K562 (cell line): Measurements from ENCODE around the gene SLC2A4RG. TPM values are rescaled to one million over a fixed set of nuclear protein-coding genes. Genes with fewer than 3 reads are reported as not detected.
A peak's percentile ranks its signal among the peaks of the same experiment; 100 is the strongest.

Source experiments
- ASH1L ChIP-seq: fragments of 450-650 bp; IDR thresholded peaks from 2 replicates; pipeline ENCODE4 v1.6.1; 2018; ENCODE audit warnings: borderline replicate concordance, mild to moderate bottlenecking, low read depth; ENCODE audit not compliant: partially characterized antibody
- CBX2 ChIP-seq: fragments of 200-600 bp; sonication (generic); IDR thresholded peaks from one replicate; pipeline ENCODE4 v1.6.1; 2012; ENCODE audit warnings: mild to moderate bottlenecking, low read length, inconsistent platforms; ENCODE audit not compliant: insufficient read depth, poor library complexity, severe bottlenecking
- CBX8 ChIP-seq: fragments of 200-600 bp; sonication (generic); IDR thresholded peaks from 2 replicates; pipeline ENCODE4 v1.6.1; 2012; ENCODE audit warnings: borderline replicate concordance, mixed run types, low read depth, mild to moderate bottlenecking, moderate library complexity, mixed read lengths, low read length, control low read depth, inconsistent platforms; ENCODE audit not compliant: poor library complexity, severe bottlenecking; ENCODE audit errors: extremely low read depth
- ETV1 ChIP-seq: fragments of 450-650 bp; conservative IDR thresholded peaks from 2 replicates; pipeline ENCODE4 v1.6.1; 2016; ENCODE audit warnings: missing genetic modification characterization, control low read depth, low read depth, missing compliant biosample characterization
- IRF1 ChIP-seq: sonication (generic); formaldehyde crosslinking; IDR thresholded peaks from 2 replicates; pipeline ENCODE4 v1.8.0; 2022; ENCODE audit warnings: missing genetic modification reagents, mild to moderate bottlenecking, borderline replicate concordance
- KLF10 ChIP-seq: fragments of 250-450 bp; sonication (Bioruptor Pico); IDR thresholded peaks from 2 replicates; pipeline ENCODE4 v1.6.1; 2021; ENCODE audit warnings: matching md5 sums
- KLF13 ChIP-seq: fragments of 450-650 bp; IDR thresholded peaks from 2 replicates; pipeline ENCODE4 v1.6.1; 2016; ENCODE audit warnings: missing genetic modification characterization, low read depth, mild to moderate bottlenecking, missing compliant biosample characterization, moderate library complexity, borderline replicate concordance
- MAZ ChIP-seq, 2 experiments: fragments of 450-650 bp in 1 of 2; sonication (generic) in 1 of 2; formaldehyde crosslinking; IDR thresholded peaks in 1 of 2; conservative IDR thresholded peaks in 1 of 2; 2 replicates each; pipeline versions ENCODE4 v1.4.0 to v1.5.0; 2020; ENCODE audit warnings: mild to moderate bottlenecking in 1 of 2, missing genetic modification reagents in 1 of 2
- NFIX ChIP-seq: fragments of 250-450 bp; sonication (Bioruptor Pico); IDR thresholded peaks from 2 replicates; pipeline ENCODE4 v1.4.0; 2020; ENCODE audit warnings: low read depth, mild to moderate bottlenecking, moderate library complexity
- PHF21A ChIP-seq: fragments of 450-650 bp; IDR thresholded peaks from 2 replicates; pipeline ENCODE4 v1.6.1; 2017; ENCODE audit warnings: low read depth, borderline replicate concordance
- SNIP1 ChIP-seq: fragments of 450-650 bp; IDR thresholded peaks from 2 replicates; pipeline ENCODE4 v1.7.1; 2017; ENCODE audit warnings: low read depth, mild to moderate bottlenecking
- THRA ChIP-seq: fragments of 450-650 bp; IDR thresholded peaks from 2 replicates; pipeline ENCODE4 v1.6.1; 2017; ENCODE audit warnings: mild to moderate bottlenecking, moderate library complexity
- ZMIZ1 ChIP-seq, 2 experiments: fragments of 150-350 bp in 1 of 2; IDR thresholded peaks; 2 replicates each; pipeline ENCODE4 v1.6.1; 2012 to 2016; ENCODE audit warnings: low read depth in 2 of 2, low read length in 2 of 2, mild to moderate bottlenecking in 1 of 2, moderate library complexity in 1 of 2
- ZNF146 ChIP-seq: IDR thresholded peaks from one replicate; pipeline ENCODE4 v1.6.1; 2018; ENCODE audit warnings: missing compliant biosample characterization; ENCODE audit not compliant: unreplicated experiment
- ZNF3 ChIP-seq: fragments of 250-450 bp; sonication (Bioruptor Pico); IDR thresholded peaks from 2 replicates; pipeline ENCODE4 v1.5.0; 2021; ENCODE audit warnings: mild to moderate bottlenecking, moderate library complexity
- ZNF592 ChIP-seq: fragments of 450-650 bp; IDR thresholded peaks from 2 replicates; pipeline ENCODE4 v1.6.1; 2017; ENCODE audit warnings: antibody characterized with exemption, mild to moderate bottlenecking
- polyA plus RNA-seq, 8 experiments: library from polyadenylated mRNA; depleted of rRNA in 4 of 8; stranded (reverse) in 5 of 8; unstranded in 3 of 8; fragments of >200 nt; fragmentation: Nextera tagmentation in 2 of 8; fragmentation: Illumina TruSeq in 1 of 8; extraction: Ambion mirVana in 2 of 8; extraction: Trizol in 1 of 8; gene quantifications; 2 replicates each; pipeline versions ENCODE4 v1.2.1 to v1.2.3, GENCODE V29; 2011 to 2014; ENCODE audit warnings: inconsistent platforms in 1 of 8, missing spikeins in 1 of 8
- total RNA-seq, 7 experiments: library from RNA; depleted of rRNA in 6 of 7; stranded (reverse); fragments of >200 nt in 6 of 7; fragmentation: Illumina TruSeq in 2 of 7; extraction: Trizol in 2 of 7; gene quantifications; 2 replicates each; pipeline versions ENCODE4 v1.2.1 to v1.2.3, GENCODE V29; 2011 to 2021; ENCODE audit warnings: low replicate concordance in 1 of 7

The SLC2A4RG gene
- total and polyA plus RNA-seq, 9 of the 15 experiments (the other 6 are each of a cell fraction or from before 2014, with no cell fraction given) = 0.34 to 97.3 (median 26.5) TPM

- TF ChIP-seq ASH1L (no peak), CBX8 (no peak), ZNF146 (CRISPR knock-in tag) (no peak), KLF10 (CRISPR knock-in tag) (no peak), THRA (no peak), ZNF592 (peak; percentile 81), IRF1 (CRISPR knock-in tag) (no peak), NFIX (CRISPR knock-in tag) (no peak), SNIP1 (no peak), CBX2 (no peak), MAZ (CRISPR knock-in tag; conservative IDR thresholded peaks at IDR 0.05 in 1 of 2, IDR thresholded peaks at IDR 0.05 in 1 of 2) (no peak; a peak in 1 of 4 replicates), PHF21A (no peak), KLF13 (tag) (no peak), ZMIZ1 (IDR thresholded peaks at IDR 0.05; ENCODE audit: low read depth in 2 of 2, low read length in 2 of 2) (no peak), ETV1 (tag) (no peak), ZNF3 (CRISPR knock-in tag) (no peak)
Observed at GRCh38 chr20:63699466-63700198, 39.9 kb upstream of the SLC2A4RG start (continued).
